ENCODE results near the gene GRAMD1A. TPM values are rescaled to one million over a fixed set of nuclear protein-coding genes. Genes with fewer than 3 reads are reported as not detected.

The GRAMD1A gene
- polyA plus RNA-seq, 1 of the 3 experiments (the other 2 are of a cell fraction) = 81.9 TPM

DNA sequence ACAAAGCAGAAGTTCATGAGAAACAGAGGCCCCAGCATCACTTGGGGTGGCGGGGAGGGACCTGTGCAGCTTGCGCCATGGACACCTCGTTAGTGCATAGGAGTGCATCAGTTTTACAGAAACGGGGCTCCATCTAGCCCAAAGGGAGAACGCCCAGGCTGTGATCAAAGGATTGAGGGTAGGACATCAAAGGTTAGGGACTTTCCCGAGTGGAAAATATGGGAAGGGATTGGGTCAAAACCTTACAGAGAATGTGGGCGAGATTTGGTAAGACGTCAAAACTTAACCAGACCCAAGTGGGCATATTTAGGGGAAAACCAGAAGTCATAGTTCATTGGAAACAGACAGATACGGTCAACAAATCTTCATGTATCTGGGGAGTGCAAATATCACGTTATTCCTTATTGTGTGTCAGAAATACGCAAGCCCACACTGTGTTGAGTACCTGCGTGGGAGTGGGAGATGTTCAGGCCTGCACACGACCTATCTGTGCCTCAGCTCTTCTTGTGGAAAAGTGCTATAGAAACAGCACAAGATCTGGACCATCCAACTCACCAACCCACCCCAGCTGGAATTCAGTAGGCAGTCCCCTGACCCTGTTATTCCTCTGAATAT is 9.4 kb upstream of the GRAMD1A start:
- Histone ChIP-seq H3K4me3 (ENCODE audit: low read depth in 2 of 2, low read length in 1 of 2) (no peak overlapping the region), H3K27ac (ENCODE audit: low read depth in 2 of 2, low read length in 1 of 2) (no peak overlapping the region), H3K9me3 (no peaks in the 10 kb centered on the region), H4K20me1 (ENCODE audit: insufficient read depth) (no peaks in the 10 kb centered on the region), H3K4me2 (no peak overlapping the region), H3K4me1 (ENCODE audit: control insufficient read depth in 1 of 2, insufficient read depth in 2 of 2, low read depth in 1 of 2, low read length in 1 of 2) (peaks cover 0 to 2% of the 10 kb centered on the region in 2 experiments; a peak in 1 of 4 replicates), H3F3A (replicated peaks; ENCODE audit: insufficient read depth) (no peaks in the 10 kb centered on the region), H2AFZ (ENCODE audit: low read depth) (no peak overlapping the region), H3K9ac (no peak overlapping the region), H3K27me3 (ENCODE audit: insufficient read depth) (no peaks in the 10 kb centered on the region), H3K36me3 (replicated peaks in 1 of 2; ENCODE audit: control insufficient read depth in 1 of 2, insufficient read depth in 2 of 2, low read length in 1 of 2) (no peaks in the 10 kb centered on the region), H3K9me2 (no peaks in the 10 kb centered on the region), H3K79me2 (ENCODE audit: insufficient read depth) (no peaks in the 10 kb centered on the region)
- ChIA-PET CTCF (interaction anchor here (6.3 kb wide), 1 partner anchor 18 kb away, joined by 24 read pairs; no protein-coding TSS in a partner anchor), POLR2A (no interaction called here)
- no peak for DNase-seq
- 68% methylated on average over 13 of the region's 13 CpGs for WGBS (ENCODE audit: low lambda C conversion rate)
- TF ChIP-seq, protein P1, sequence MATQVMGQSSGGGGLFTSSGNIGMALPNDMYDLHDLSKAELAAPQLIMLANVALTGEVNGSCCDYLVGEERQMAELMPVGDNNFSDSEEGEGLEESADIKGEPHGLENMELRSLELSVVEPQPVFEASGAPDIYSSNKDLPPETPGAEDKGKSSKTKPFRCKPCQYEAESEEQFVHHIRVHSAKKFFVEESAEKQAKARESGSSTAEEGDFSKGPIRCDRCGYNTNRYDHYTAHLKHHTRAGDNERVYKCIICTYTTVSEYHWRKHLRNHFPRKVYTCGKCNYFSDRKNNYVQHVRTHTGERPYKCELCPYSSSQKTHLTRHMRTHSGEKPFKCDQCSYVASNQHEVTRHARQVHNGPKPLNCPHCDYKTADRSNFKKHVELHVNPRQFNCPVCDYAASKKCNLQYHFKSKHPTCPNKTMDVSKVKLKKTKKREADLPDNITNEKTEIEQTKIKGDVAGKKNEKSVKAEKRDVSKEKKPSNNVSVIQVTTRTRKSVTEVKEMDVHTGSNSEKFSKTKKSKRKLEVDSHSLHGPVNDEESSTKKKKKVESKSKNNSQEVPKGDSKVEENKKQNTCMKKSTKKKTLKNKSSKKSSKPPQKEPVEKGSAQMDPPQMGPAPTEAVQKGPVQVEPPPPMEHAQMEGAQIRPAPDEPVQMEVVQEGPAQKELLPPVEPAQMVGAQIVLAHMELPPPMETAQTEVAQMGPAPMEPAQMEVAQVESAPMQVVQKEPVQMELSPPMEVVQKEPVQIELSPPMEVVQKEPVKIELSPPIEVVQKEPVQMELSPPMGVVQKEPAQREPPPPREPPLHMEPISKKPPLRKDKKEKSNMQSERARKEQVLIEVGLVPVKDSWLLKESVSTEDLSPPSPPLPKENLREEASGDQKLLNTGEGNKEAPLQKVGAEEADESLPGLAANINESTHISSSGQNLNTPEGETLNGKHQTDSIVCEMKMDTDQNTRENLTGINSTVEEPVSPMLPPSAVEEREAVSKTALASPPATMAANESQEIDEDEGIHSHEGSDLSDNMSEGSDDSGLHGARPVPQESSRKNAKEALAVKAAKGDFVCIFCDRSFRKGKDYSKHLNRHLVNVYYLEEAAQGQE (IDR thresholded peaks at IDR 0.05; ENCODE audit: low read depth, low read length) = no peak
- TF ChIP-seq, protein P2, sequence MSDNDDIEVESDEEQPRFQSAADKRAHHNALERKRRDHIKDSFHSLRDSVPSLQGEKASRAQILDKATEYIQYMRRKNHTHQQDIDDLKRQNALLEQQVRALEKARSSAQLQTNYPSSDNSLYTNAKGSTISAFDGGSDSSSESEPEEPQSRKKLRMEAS (IDR thresholded peaks at IDR 0.05; ENCODE audit: low read depth) = no peak
- TF ChIP-seq POLR2AphosphoS5 (IDR thresholded peaks at IDR 0.05; ENCODE audit: low read depth, low read length) (no peak), GATA2 (CRISPR knock-in tag; IDR thresholded peaks at IDR 0.05) (no peak), GABPA (IDR thresholded peaks at IDR 0.05; ENCODE audit: low read depth) (no peak), TAF1 (IDR thresholded peaks at IDR 0.05; ENCODE audit: borderline replicate concordance, low read depth, low read length) (no peak), NFIC (IDR thresholded peaks at IDR 0.05; ENCODE audit: borderline replicate concordance) (no peak), SMC3 (IDR thresholded peaks at IDR 0.05; ENCODE audit: low read depth, low read length) (no peak), CHD2 (IDR thresholded peaks at IDR 0.05; ENCODE audit: low read length, partially characterized antibody) (no peak), MXI1 (IDR thresholded peaks at IDR 0.05; ENCODE audit: low read depth, low read length) (no peak), FOXJ3 (CRISPR knock-in tag; IDR thresholded peaks at IDR 0.05) (no peak), JUND (IDR thresholded peaks at IDR 0.05) (no peak)
- TF ChIP-seq, protein P3, sequence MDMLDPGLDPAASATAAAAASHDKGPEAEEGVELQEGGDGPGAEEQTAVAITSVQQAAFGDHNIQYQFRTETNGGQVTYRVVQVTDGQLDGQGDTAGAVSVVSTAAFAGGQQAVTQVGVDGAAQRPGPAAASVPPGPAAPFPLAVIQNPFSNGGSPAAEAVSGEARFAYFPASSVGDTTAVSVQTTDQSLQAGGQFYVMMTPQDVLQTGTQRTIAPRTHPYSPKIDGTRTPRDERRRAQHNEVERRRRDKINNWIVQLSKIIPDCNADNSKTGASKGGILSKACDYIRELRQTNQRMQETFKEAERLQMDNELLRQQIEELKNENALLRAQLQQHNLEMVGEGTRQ (IDR thresholded peaks at IDR 0.05; ENCODE audit: borderline replicate concordance, low read depth, low read length) = no peak

Measured in SK-N-SH (cell line).